OCI-LY3 (cell line): Measurements from ENCODE around the gene HPCAL1.
A peak's percentile ranks its signal among the peaks of the same experiment; 100 is the strongest.

ENCODE experiments used
- H2AFZ ChIP-seq: fragments of 200-600, 300-600 bp; shearing (Covaris generic); 2 replicates; pipeline ENCODE4 v1.6.0; 2014; ENCODE audit warnings: antibody characterized with exemption, low read depth, low read length
- H3K27ac ChIP-seq: fragments of 200-600, 300-600 bp; sonication (generic); 2 replicates; pipeline ENCODE4 v1.5.1; 2014; ENCODE audit warnings: mild to moderate bottlenecking, low read length, moderate library complexity, mixed read lengths
- H3K27me3 ChIP-seq: fragments of 200-600, 300-600 bp; sonication (generic); 2 replicates; pipeline ENCODE4 v1.6.1; 2014; ENCODE audit warnings: low read depth, low read length, mixed read lengths
- H3K36me3 ChIP-seq: fragments of 200-600, 300-600 bp; sonication (generic); replicated peaks from 2 replicates; pipeline ENCODE3; 2014; ENCODE audit warnings: low read depth, low read length, mixed read lengths
- H3K4me1 ChIP-seq: fragments of 300-600, 200-600 bp; sonication (generic); 2 replicates; pipeline ENCODE4 v1.6.1; 2014; ENCODE audit warnings: low read length, mixed read lengths
- H3K4me2 ChIP-seq: fragments of 200-600, 300-600 bp; sonication (generic); 2 replicates; pipeline ENCODE4 v1.6.1; 2014; ENCODE audit warnings: low read length, mixed read lengths
- H3K4me3 ChIP-seq: fragments of 300-600, 200-600 bp; sonication (generic); 2 replicates; pipeline ENCODE4 v1.5.1; 2014; ENCODE audit warnings: antibody characterized with exemption, mild to moderate bottlenecking, low read length, moderate library complexity
- H3K79me2 ChIP-seq: fragments of 300-600, 200-600 bp; shearing (Covaris generic); 2 replicates; pipeline ENCODE4 v1.6.1; 2014; ENCODE audit warnings: mild to moderate bottlenecking, low read length, mixed read lengths
- H3K9ac ChIP-seq: fragments of 300-600, 200-600 bp; shearing (Covaris generic); 2 replicates; pipeline ENCODE4 v1.6.0; 2014; ENCODE audit warnings: mild to moderate bottlenecking, low read length, moderate library complexity
- H3K9me3 ChIP-seq: fragments of 200-600, 300-600 bp; shearing (Covaris generic); 2 replicates; pipeline ENCODE4 v1.6.1; 2014; ENCODE audit warnings: low read length, mixed read lengths; ENCODE audit not compliant: insufficient read depth
- H4K20me1 ChIP-seq: fragments of 200-600, 300-600 bp; sonication (generic); 2 replicates; pipeline ENCODE4 v1.6.1; 2016; ENCODE audit warnings: low read length, mixed read lengths; ENCODE audit not compliant: insufficient read depth
- EZH2phosphoT487 ChIP-seq: fragments of 200-600 bp; shearing (Covaris generic); IDR thresholded peaks from 2 replicates; pipeline ENCODE4 v1.6.1; 2018; ENCODE audit warnings: antibody characterized with exemption, mixed run types, low read depth
- TF ChIP-seq, protein P1 (sequence below): fragments of 200-600, 300-600 bp; sonication (generic); IDR thresholded peaks from 2 replicates; pipeline ENCODE4 v1.5.1; 2014; ENCODE audit warnings: antibody characterized with exemption, low read length, low read depth

Gene HPCAL1

GRCh38 chr2:10448576-10449485, 146.1 kb downstream of the HPCAL1 start:
- Histone ChIP-seq H3K4me3 (peak overlapping the region; percentile 94), H3K27me3 (no peaks in the 10 kb centered on the region), H3K9me3 (no peaks in the 10 kb centered on the region), H2AFZ (peak overlapping the region; percentile 67; the same call in 1 of the 2 replicates), H3K4me2 (peak overlapping the region; percentile 97), H3K79me2 (peaks cover 58% of the 10 kb centered on the region), H3K4me1 (peaks cover 19% of the 10 kb centered on the region), H3K9ac (peak overlapping the region; percentile 98), H3K36me3 (peaks cover 21% of the 10 kb centered on the region), H3K27ac (peak overlapping the region; percentile 85), H4K20me1 (peaks cover 35% of the 10 kb centered on the region)
- TF ChIP-seq, protein P1, sequence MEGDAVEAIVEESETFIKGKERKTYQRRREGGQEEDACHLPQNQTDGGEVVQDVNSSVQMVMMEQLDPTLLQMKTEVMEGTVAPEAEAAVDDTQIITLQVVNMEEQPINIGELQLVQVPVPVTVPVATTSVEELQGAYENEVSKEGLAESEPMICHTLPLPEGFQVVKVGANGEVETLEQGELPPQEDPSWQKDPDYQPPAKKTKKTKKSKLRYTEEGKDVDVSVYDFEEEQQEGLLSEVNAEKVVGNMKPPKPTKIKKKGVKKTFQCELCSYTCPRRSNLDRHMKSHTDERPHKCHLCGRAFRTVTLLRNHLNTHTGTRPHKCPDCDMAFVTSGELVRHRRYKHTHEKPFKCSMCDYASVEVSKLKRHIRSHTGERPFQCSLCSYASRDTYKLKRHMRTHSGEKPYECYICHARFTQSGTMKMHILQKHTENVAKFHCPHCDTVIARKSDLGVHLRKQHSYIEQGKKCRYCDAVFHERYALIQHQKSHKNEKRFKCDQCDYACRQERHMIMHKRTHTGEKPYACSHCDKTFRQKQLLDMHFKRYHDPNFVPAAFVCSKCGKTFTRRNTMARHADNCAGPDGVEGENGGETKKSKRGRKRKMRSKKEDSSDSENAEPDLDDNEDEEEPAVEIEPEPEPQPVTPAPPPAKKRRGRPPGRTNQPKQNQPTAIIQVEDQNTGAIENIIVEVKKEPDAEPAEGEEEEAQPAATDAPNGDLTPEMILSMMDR = no peak
- no peak for TF ChIP-seq EZH2phosphoT487

GRCh38 chr2:10449486-10449831, 146.8 kb downstream of the HPCAL1 start:
- H3K27ac ChIP-seq = peak overlapping the region; percentile 85
- H3K4me1 ChIP-seq = peaks cover 19% of the 10 kb centered on the region
- H4K20me1 ChIP-seq = peaks cover 28% of the 10 kb centered on the region
- H3K27me3 ChIP-seq = no peaks in the 10 kb centered on the region
- H3K36me3 ChIP-seq = peaks cover 15% of the 10 kb centered on the region
- TF ChIP-seq, protein P1 = no peak
- TF ChIP-seq EZH2phosphoT487 = no peak
- no peak overlapping the region for H2AFZ ChIP-seq
- H3K9ac ChIP-seq = peak overlapping the region; percentile 98
- H3K4me3 ChIP-seq = peak overlapping the region; percentile 94
- peaks cover 51% of the 10 kb centered on the region for H3K79me2 ChIP-seq
- no peaks in the 10 kb centered on the region for H3K9me3 ChIP-seq
- peak overlapping the region; percentile 97 for H3K4me2 ChIP-seq

- Histone ChIP-seq H3K4me2 (peak overlapping the region; percentile 97), H3K9ac (peak overlapping the region; percentile 98; the same call in 1 of the 2 replicates)
These were observed 147.4 kb downstream of the HPCAL1 start for GRCh38 chr2:10449838-10450691.

More at GRCh38 chr2:10449838-10450691, 147.4 kb downstream of the HPCAL1 start:
- TF ChIP-seq, protein P1 = no peak
- TF ChIP-seq EZH2phosphoT487 = no peak
- peak overlapping the region; percentile 94 for H3K4me3 ChIP-seq
- H3K36me3 ChIP-seq = peaks cover 9% of the 10 kb centered on the region
- H3K9me3 ChIP-seq = no peaks in the 10 kb centered on the region
- no peak overlapping the region for H2AFZ ChIP-seq
- no peak overlapping the region for H3K27ac ChIP-seq
- H3K4me1 ChIP-seq = peaks cover 14% of the 10 kb centered on the region
- peaks cover 45% of the 10 kb centered on the region for H3K79me2 ChIP-seq
- H3K27me3 ChIP-seq = no peaks in the 10 kb centered on the region
- peaks cover 22% of the 10 kb centered on the region for H4K20me1 ChIP-seq
